Activated naive CD4-positive, alpha-beta T cell treated with anti-CD3 and anti-CD28 coated beads, Interleukin-2, amount 50 U/mL, for 16 hours (primary cell): Measurements from ENCODE around the gene KCNJ10.

Experiments
- DNase-seq: peaks from one replicate; pipeline ENCODE4 v3.0.0-alpha.2; 2020

Gene KCNJ10

GRCh38 chr1:160082926-160083325, 13.0 kb upstream of the KCNJ10 start:
- no peak for DNase-seq

DNA sequence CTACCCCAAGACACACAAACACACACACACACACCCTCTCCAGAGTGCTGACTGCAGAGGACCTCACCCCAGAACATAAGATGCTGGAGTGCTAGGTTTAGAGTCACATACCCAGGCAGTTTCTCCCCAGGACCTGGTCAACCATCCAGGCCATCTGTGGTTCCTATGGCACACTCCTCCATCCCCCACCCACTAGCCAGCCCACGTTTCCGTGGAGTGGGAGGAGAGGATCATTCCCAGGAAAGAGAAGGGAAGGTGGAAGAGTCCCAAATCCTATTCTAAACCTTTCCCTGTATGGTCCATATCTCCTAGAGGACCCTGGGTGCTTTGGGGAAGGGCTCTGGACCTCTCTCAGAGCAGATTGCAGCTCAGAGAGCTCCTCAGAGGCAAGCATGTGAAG, 12.5 kb upstream of the KCNJ10 start:
- no peak for DNase-seq

DNA sequence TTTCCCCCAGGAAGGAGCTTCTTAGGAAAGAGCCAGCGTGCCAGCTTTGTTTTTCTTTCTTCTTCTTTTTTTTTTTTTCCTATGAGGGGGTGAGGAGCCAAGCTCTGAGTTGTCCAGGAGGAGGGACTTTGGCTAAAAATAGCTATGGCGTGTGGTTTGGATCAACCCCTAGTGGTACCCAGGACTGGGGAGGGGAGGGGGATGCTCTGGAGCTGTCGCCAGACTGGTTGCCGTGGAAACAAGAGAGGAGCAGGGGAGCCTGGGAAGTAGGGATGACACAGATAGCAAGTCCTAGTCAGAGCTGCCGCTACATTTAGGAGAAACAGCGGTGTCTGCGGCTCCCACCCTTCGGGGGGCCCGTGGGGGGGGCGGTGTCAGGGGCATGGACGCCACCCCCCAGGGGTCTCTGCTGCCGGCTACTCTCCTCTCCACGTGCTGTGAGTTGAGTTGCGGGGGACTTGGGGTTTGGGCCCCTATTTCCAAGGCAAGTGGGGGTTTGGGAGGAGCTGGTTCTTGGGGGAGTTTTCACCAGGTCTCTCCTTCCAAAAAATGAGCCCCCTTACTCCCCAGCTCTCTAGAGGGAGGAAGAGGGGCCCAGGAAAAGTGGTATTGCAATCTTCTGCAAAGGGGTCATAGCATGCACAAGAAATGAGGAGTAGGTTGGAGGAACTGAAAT, 11.4 kb upstream of the KCNJ10 start, which contains the start of gene KCNJ9:
Gene KCNJ9, plus strand, starts transcription at position 278 of the 676 bp plus-strand sequence. CDS start 2,493 bp downstream, outside the sequence.
- DNase-seq: no peak

DNA sequence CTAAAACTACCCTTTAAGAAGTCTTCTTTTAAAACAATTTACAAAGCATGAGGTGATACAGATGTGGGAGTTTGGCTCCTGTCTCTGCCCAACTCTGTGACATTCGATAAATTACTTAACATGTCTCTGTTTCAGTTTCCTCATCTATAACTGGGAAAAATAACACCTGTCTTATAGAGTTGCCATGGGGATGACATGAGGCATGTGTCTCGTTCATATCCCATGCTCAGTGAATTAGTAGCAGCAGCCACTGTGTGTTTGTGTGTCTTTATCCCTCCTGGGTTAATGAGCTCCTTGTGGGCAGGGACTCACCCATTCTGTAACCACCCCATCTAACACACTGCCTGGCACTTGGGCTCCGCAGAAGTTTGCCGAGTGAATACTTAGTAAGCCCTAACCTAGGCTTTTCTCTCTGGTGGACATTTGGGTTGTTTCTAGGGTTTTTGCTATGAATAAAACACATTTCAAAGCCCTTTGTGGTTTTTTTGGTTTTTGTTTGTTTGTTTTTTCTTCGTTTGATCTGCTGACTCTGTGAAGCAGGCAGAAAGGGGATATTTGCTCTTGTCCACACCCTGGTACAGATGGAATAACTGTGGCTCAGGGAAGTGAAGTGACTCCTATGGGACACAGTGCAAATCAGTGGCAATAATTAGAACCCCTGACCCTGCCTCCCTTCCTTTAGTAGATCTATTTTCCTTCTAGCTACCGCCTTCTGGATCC, 10.6 kb upstream of the KCNJ10 start:
- DNase-seq: no peak

GRCh38 chr1:160079448-160079847, 9.5 kb upstream of the KCNJ10 start:
- DNase-seq: no peak

GRCh38 chr1:160078512-160079195, 8.7 kb upstream of the KCNJ10 start:
- DNase-seq: peak; percentile 61

GRCh38 chr1:160077486-160077885, 7.5 kb upstream of the KCNJ10 start:
- no peak for DNase-seq

DNA sequence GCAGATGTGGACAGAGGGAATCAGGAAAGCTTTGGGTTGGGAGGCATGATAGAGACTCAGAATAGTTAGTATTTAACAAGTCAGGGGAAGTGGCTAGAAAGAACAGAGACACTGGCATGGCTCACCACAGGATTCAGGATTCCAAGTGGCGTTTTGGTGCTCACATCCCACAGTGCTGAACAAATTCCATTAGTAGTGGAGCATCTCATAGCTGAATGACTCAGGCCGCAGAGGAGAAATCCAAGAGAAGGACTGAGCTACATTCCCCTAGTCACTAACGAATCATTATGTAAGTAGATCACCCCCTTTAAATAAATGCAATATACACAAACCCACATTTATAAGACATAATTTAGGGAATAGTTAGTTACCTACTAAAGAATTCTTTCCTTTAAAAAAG, 6.3 kb upstream of the KCNJ10 start:
- no peak for DNase-seq

DNA sequence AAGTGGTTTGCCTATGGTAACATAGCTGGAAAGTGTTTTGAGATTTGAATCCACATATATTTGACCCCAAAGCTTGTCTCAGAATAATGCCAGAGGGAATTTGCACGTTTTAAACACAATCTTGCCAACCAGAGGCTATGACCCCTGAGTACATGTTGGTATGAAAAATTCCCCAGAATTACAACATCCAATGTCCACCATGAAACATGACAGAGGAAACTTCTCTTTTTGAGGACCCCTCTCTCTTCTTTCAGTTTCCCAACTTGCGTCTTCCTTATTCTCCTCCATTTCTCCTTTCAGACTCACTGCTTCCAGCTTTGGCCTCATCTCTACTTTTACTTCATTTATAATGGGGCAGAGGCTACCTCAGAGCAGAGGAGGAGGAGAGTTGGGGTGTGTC, 5.9 kb upstream of the KCNJ10 start:
- DNase-seq: no peak

- no peak for DNase-seq
Observed at GRCh38 chr1:160074865-160075264, 4.9 kb upstream of the KCNJ10 start.

- no peak for DNase-seq
Observed at GRCh38 chr1:160071289-160071688, 1.3 kb upstream of the KCNJ10 start.

- DNase-seq: peak; percentile 74
Observed at GRCh38 chr1:160070243-160071163, 543 bp upstream of the KCNJ10 start.

GRCh38 chr1:160068225-160068624, 1.7 kb downstream of the KCNJ10 start:
- no peak for DNase-seq

GRCh38 chr1:160066829-160067745, 2.9 kb downstream of the KCNJ10 start:
- DNase-seq: no peak

- DNase-seq: no peak
Observed at GRCh38 chr1:160064746-160065145, 5.2 kb downstream of the KCNJ10 start.

- no peak for DNase-seq
Observed at GRCh38 chr1:160064164-160064563, 5.8 kb downstream of the KCNJ10 start.

DNA sequence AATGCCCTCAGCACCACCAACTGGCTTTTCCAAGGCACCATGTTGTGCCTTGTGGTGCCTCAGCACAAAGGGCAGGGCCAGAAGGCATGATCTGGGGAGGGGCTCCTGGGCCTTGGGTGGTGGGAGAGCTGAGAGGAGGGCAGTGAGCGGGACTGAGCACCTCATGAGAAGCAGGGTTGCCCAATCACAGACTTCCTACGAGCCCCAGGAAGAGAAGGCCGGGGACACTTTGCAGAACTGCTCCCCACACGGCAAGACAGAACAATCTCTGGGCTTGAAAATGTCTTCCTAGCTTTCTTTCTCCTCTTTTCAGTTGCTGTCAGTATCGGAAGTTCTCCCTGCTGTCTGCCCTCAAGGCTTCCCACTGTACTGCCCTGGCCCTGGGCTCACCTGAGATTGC, 6.8 kb downstream of the KCNJ10 start:
- no peak for DNase-seq

GRCh38 chr1:160062230-160062532, 7.8 kb downstream of the KCNJ10 start:
- no peak for DNase-seq

GRCh38 chr1:160061369-160062229, 8.4 kb downstream of the KCNJ10 start:
- no peak for DNase-seq

GRCh38 chr1:160058087-160058486, 11.9 kb downstream of the KCNJ10 start:
- DNase-seq: no peak

DNA sequence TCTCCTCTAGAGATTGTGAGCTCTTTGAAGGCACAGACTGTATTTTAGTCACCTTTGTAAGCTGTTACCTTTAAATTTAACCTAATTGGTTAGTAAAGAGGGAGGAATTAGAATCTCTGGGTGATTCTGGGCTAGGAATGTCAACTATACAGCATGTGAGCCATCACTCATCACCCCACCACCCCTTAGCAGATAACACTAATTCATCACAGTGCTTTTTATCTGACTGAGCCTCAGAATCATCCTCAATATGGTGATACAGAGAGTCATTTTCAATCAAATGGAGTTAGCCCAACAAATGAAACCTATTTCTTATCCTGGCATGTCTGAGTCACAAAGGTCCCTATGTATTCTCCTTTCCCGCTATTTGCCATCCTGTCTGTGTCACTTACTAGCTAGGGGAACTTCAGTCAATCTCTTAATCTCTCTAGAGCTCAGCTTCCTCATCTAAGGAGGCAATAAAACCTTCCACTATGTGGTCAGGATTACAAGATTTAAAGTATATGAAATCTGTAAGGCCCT, 13.3 kb downstream of the KCNJ10 start:
- DNase-seq: no peak
